HK-2 (cell line): Measurements from ENCODE around the gene PRSS21.

ENCODE experiments used
- DNase-seq: peaks from one replicate; pipeline ENCODE4 v3.0.0-alpha.2; 2018; ENCODE audit not compliant: unreplicated experiment

Gene PRSS21

DNA sequence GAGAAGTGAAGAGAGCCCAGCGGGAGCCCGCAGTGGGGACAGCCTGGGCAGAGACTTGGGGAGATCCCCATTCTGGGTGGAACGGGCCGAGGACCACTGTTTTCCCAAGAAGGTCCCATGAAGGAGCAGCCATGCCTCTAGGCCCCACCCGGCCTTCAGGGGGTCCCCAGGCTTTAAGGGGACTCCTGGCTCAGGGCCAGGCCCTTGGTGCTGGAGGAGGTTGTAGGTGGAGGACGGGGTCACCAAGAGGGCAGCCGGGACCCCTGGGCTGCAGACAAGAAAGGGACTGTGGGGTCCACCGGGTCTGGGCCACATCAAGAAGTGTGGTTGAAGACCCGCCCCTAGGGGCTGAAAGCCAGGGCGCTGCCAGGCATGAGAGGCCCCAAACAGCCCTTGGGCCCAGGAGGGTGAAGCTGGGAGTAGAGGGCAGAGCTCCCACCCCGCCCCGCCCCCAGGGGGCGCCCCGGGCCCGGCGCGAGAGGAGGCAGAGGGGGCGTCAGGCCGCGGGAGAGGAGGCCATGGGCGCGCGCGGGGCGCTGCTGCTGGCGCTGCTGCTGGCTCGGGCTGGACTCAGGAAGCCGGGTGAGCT lies at the start of gene PRSS21:
Gene PRSS21, plus strand, starts transcription at position 487 of the 589 bp plus-strand sequence. Its CDS starts 32 bp downstream, at position 519.
- DNase-seq, result no peak

DNA sequence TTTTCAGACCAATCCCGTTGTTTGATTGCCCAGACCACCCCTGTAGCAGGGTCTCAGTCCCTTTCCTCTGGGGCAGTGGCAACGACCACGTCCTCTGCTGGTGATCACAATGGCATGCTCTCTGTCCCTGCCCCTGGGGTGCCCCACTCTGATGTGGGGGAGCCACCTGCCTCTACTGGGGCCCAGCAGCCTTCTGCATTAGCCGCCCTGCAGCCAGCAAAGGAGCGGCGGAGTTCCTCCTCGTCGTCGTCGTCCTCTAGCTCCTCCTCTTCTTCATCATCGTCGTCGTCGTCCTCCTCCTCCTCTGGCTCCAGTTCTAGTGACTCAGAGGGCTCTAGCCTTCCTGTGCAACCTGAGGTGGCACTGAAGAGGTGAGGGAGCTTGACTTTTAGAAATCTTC lies 49.1 kb upstream of the PRSS21 start:
- DNase-seq, result no peak

DNA sequence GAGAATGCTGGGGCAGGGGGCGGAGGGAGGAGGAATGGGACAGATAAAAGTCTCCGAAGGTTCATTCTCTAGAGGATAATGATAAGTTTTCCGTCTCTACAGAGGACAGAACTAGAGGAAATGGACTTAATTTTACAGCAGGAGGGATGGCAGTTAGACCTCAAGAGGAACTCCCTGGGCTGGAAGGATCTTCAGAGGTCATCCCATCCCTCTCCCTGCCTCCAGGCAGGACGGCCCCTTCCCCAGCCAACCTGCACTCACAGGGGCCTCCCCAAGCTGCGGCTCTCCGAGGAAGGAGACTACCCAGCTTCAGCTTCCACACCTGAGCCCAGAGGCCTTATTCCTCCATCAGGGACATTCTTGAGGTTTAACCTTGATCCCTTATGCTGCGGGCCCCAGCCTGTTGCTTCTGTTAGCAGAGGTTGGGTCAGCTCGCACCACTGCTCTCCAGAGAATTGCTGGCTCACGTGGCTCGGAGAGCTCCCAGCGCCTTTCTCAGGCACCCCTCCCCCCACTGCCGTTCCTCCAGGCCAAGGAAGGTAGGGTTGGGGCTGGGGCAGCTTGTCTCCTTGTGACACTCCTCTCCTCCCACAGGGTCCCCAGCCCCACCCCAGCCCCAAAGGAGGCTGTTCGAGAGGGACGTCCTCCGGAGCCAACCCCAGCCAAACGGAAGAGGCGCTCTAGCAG lies 48.5 kb upstream of the PRSS21 start:
- no peak for DNase-seq

DNA sequence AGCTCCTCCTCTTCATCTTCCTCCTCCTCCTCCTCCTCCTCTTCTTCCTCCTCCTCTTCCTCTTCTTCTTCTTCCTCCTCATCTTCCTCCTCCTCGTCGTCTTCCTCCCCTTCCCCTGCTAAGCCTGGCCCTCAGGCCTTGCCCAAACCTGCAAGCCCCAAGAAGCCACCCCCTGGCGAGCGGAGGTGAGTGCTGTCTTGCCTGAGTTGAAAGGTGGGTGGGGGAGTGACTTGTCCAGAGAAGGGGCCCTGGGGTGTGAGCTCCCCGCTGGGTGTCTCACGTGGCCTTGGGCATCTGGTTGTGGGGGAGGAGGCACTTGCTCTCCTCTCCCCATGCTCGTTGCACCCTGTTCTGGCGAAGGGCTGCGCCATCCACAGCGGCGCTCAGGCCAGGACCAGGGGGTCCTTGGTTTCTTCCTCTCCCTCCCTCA lies 47.9 kb upstream of the PRSS21 start:
- DNase-seq, result no peak

DNA sequence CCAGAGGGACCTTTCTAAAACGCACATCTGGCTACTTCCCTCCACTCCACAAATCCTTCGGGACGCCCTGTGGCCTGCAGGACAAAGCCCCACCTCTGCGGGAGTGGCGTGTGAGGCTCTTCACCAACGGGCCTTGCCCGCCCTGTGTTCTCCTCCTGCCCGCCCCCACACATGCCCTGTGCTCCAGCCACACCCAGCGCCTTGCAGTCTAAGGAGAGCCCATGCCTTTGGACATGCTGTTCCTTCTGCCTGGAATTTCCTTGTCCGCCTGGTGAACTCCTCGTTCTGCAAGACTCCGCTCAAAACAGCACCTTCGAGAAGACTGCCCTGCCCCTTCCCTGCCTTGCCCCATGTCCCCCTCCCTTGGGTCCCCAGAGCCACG lies 47.4 kb upstream of the PRSS21 start:
- DNase-seq, result no peak

DNA sequence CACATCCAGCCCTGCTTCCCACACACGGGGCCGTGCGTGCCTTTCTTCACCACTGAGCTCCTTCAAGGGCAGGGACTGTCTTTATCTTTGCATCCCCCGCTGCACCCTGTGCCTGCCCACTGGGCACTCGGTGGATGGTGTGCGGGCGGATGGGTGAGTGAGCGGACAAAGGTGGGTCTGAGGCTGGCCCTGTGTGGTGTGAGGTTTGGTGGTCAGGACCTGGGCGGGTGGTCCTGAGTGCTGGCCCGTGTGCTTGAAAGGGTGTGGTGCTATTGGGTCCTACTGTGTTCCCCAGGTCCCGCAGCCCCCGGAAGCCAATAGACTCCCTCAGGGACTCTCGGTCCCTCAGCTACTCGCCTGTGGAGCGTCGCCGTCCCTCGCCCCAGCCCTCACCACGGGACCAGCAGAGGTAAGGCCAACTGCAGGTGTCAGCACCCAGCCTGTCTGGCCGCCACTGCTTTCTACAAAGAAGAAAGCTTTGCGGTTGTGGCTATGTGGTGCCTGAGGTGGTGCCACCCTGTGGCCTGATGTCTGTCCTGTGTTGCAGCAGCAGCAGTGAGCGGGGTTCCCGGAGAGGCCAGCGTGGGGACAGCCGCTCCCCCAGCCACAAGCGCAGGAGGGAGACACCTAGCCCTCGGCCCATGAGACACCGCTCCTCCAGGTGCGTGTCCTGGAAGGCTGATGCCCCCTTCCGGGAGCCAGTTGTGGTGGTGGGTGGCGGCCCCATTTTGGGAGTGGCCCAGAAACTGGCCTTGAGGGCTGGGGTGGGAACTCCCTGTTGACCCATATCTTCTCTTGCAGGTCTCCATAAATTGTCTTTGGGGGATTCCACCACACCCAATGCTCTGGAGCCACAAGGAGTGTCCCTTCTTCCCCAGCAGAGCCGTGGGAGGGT lies 46.7 kb upstream of the PRSS21 start:
- DNase-seq, result no peak

GRCh38 chr16:2771496-2772402 lies 45.3 kb upstream of the PRSS21 start:
- DNase-seq, result no peak

DNA sequence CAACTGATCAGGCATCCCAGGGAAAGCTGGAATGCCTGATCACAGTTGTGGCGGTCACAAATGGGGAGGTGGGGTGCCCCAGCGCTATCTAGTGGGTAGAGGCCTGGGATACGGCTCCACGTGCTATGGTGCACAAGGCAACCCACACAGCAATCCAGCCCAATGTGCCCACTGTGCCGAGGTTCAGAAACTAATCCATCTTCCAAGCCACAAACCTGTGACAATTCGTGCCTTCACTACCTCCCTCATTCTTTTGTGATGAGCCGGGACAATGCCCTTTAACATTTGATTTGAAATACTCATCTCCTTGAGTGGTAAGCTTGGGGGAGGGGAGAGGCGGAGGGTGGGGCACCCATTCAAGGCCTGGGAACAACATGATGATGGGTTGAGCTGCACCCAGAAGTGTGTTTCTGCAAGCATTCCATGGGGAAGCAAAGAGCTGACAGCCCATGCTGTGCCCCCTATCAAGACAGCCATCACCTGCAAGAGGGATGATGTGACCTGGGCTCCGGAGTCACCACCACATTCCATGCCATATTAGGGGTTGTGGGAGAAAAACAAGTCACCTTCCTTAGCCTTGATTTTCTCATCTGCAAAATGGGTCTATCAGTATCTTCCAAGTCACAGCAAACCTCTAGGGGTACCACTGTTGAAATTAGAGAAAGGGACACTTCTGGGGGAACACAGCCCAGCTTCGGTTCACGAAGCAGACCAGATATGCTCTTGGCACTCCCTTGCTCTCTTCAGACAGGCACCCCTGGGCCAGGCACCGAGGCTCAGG lies 43.7 kb upstream of the PRSS21 start:
- no peak for DNase-seq

DNA sequence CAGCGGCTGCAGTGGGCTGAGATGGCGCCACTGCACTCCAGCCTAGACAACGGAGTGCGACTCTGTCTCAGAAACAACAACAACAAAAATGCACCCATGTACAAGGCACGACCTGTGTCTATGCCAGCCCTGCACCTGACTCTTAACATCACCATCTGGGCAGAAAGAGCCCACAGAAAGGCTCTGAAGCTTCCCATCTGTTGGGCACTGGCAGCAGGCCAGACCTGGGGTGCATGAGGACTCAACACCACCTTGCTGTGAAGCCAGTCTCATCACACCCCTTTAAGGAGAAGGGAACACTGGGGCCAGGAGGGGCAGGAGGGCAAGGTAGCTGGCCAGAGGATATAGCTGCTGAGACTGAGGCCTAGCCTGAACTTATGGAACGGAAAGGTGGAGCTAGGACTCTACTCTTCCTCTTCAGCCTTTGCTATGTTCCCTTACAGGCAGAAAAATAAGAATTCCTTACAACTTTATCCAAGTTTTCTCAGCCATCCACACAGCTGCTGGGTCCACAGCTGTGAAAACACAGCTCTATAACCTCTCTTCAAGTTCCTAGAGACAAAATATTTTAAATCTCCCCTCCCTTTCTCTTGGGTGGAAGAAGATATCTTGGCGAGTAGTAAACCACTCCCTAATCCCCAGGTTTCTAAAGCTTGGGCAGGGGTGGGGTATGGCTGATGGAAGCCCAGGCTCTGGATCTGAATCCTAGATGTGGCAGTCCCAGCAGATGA lies 42.7 kb upstream of the PRSS21 start:
- no peak for DNase-seq

GRCh38 chr16:2775131-2775716 lies 41.8 kb upstream of the PRSS21 start:
- DNase-seq, result no peak

GRCh38 chr16:2775765-2776499 lies 41.1 kb upstream of the PRSS21 start:
- DNase-seq, result no peak

DNA sequence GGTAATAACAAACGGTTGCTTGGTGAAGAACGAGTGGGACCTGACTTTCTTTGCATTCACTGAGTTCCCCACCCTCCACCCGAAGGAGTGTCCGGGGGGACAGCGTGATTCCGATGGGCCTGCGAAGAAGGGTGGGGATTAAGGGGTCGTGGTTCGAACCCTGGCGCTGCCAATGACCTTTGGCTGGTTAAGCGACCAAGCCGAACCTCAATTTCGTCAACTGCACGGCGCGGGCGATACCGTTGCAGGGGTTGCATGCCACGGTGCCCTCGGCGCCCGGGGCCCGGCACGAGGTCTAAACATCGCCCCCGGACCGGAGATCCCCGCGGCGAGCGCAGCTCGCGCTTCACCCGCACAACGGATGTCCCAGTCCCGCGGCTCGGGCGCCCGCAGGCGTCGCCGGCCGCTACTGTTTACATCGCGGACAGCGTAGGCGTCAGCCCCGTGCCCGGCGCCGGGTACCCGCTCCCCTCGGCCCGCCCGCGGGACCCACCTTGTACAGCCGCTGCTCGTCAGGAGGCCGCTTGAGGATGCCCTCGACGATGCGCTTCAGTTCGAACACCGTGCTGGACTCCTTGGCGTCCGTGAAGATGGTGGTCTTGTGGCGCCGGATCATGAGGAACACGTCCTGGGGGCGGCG lies 40.4 kb upstream of the PRSS21 start:
- no peak for DNase-seq

DNA sequence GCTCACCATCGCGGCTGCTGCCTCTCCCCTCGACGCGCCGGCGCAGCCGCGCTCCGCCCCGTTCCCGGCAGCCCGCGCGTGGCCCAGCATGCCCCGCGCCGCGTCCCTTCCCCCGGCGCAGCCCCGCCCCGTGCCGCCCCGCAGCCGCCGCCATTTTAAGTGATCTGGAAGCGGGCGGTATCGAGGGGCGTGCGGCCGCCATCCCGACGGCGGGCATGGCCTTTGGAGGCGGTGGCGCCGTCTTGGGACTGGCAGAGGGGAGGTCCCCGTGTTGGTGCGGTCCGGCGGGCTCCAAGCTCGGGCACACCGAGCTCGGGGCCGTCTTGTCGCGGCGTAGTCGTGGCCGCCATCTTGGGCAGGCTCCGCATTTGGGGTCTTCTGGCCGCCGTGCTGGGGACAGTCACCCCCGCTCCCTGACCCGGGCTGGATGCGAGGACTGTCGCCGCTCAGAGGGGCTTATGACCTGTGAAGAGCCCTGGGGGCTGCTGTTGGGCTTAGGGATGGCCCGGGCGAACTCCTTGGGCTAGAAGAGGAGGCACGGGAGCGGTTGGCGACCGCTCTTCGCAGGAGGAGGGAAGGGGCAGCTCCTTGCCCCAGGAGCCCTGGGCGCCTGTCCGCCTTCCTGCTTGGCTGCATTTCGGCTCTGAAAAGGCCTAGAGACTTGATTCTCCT lies 39.7 kb upstream of the PRSS21 start, which contains the start of gene ELOB:
Gene ELOB, minus strand, starts transcription at position 50 of the 672 bp plus-strand sequence. Its CDS starts 41 bp downstream, at position 9.
- DNase-seq, result peak; percentile 76

GRCh38 chr16:2777903-2778629 lies 39.0 kb upstream of the PRSS21 start:
- DNase-seq, result peak; percentile 34

DNA sequence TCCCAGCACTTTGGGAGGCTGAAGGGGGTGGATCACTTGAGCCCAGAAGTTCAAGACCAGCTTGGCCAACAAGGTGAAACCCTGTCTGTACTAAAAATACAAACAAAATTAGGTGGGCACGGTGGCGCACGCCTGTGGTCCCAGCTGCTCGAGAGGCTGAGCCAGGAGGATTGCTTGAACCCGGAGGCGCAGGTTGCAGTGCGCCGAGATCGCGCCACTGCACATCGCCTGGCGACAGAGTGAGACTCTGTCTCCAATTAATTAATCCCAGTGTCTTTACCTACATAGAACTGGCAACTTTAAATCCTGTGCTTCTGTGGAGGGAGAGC lies 38.4 kb upstream of the PRSS21 start:
- DNase-seq, result no peak

- DNase-seq, result no peak
These were observed 37.7 kb upstream of the PRSS21 start for GRCh38 chr16:2779151-2779920.
